PC-9 (cell line): ENCODE data around the gene MAP1LC3B2. TPM values are rescaled to one million over a fixed set of nuclear protein-coding genes. Genes with fewer than 3 reads are reported as not detected.

ENCODE experiments used
- BruUV-seq: library from RNA; stranded (reverse); fragments of 400-500 nt; replicated peaks from 2 replicates; lab custom pipeline; 2021; lab: Mats Ljungman, UMichigan
- CTCF ChIA-PET: fragments of 300-600 bp; sonication (Branson Sonifier 250); formaldehyde crosslinking; loops from one replicate; lab custom pipeline; 2022; ENCODE audit warnings: antibody characterized with exemption; lab: Charles Lee
- POLR2A ChIA-PET: fragments of 300-600 bp; sonication (Branson Sonifier 250); formaldehyde crosslinking; loops from one replicate; lab custom pipeline; 2022; ENCODE audit warnings: antibody characterized with exemption; ENCODE audit not compliant: unreplicated experiment; lab: Charles Lee
- DNase-seq, 2 experiments: peaks; one replicate each; pipeline versions ENCODE4 v3.0.0 to v3.0.0-alpha.2; 2015 to 2022; ENCODE audit warnings: mixed read lengths in 1 of 2
- H2AFZ ChIP-seq: fragments of 200-600 bp; sonication (generic); 2 replicates; pipeline ENCODE4 v1.8.1; 2017; ENCODE audit warnings: antibody characterized with exemption
- H3F3A ChIP-seq: fragments of 200-600 bp; sonication (generic); 2 replicates; pipeline ENCODE4 v1.8.1; 2017; ENCODE audit warnings: antibody characterized with exemption, mild to moderate bottlenecking, low read depth; ENCODE audit not compliant: insufficient read depth
- H3K27ac ChIP-seq: fragments of 200-600 bp; sonication (generic); 2 replicates; pipeline ENCODE4 v1.6.1; 2016; ENCODE audit warnings: mixed run types
- H3K27me3 ChIP-seq: fragments of 200-600 bp; sonication (generic); 2 replicates; pipeline ENCODE4 v1.6.1; 2016; ENCODE audit warnings: low read depth, mixed run types; ENCODE audit not compliant: insufficient read depth
- H3K36me3 ChIP-seq: fragments of 200-600 bp; sonication (generic); 2 replicates; pipeline ENCODE4 v1.6.1; 2016; ENCODE audit warnings: low read depth, mixed run types
- H3K4me1 ChIP-seq: fragments of 200-600 bp; sonication (generic); replicated peaks from 2 replicates; pipeline ENCODE4 v1.6.1; 2016; ENCODE audit warnings: mixed run types; ENCODE audit not compliant: insufficient read depth
- H3K4me2 ChIP-seq: fragments of 200-600 bp; sonication (generic); 2 replicates; pipeline ENCODE4 v1.6.1; 2017; ENCODE audit warnings: mixed run types
- H3K4me3 ChIP-seq: fragments of 200-600 bp; sonication (generic); 2 replicates; pipeline ENCODE4 v1.6.1; 2016; ENCODE audit warnings: mixed run types
- H3K79me2 ChIP-seq: fragments of 200-600 bp; sonication (generic); 2 replicates; pipeline ENCODE4 v1.6.1; 2017; ENCODE audit warnings: low read depth, mixed run types
- H3K9me2 ChIP-seq: fragments of 200-600 bp; sonication (generic); 2 replicates; pipeline ENCODE4 v1.8.1; 2017; ENCODE audit warnings: mild to moderate bottlenecking; ENCODE audit not compliant: insufficient read depth
- H3K9me3 ChIP-seq: fragments of 200-600 bp; sonication (generic); 2 replicates; pipeline ENCODE4 v1.8.1; 2016; ENCODE audit warnings: low read depth; ENCODE audit not compliant: insufficient read depth
- H4K20me1 ChIP-seq: fragments of 200-600 bp; sonication (generic); 2 replicates; pipeline ENCODE4 v1.8.1; 2017; ENCODE audit not compliant: insufficient read depth
- CTCF ChIP-seq: fragments of 200-600 bp; sonication (generic); conservative IDR thresholded peaks from 2 replicates; pipeline ENCODE4 v1.6.1; 2017; ENCODE audit warnings: mixed run types, antibody characterized with exemption, mild to moderate bottlenecking, moderate library complexity
- EZH2 ChIP-seq: fragments of 200-600 bp; sonication (generic); IDR thresholded peaks from 2 replicates; pipeline ENCODE4 v1.8.0; 2017; ENCODE audit warnings: antibody characterized with exemption, low read depth
- intact Hi-C: fragments of 100-400 bp; cut with micrococcal nuclease; formaldehyde crosslinking; loops from one replicate; pipeline ENCODE4 v1.10.0; 2022; ENCODE audit not compliant: unreplicated experiment
- total RNA-seq: library from RNA; stranded (reverse); gene quantifications from 2 replicates; pipeline ENCODE4 v1.2.3, GENCODE V29; 2021

Gene MAP1LC3B2
- total RNA-seq, 1 experiment from 2014 or later: 1.4 TPM

GRCh38 chr12:116535241-116535640 is 23.9 kb upstream of the MAP1LC3B2 start:
- no peaks in the 10 kb centered on the region for H3K79me2 ChIP-seq
- BruUV-seq: no TSS peak
- 0 out of 2 replicates have a peak, but pooled peaks cover 5% of the 10 kb centered on the region for H3F3A ChIP-seq
- no peaks in the 10 kb centered on the region for H3K27me3 ChIP-seq
- POLR2A ChIA-PET: no interaction called here
- H4K20me1 ChIP-seq: no peaks in the 10 kb centered on the region
- no peak overlapping the region for H3K4me2 ChIP-seq
- no peak overlapping the region for H3K27ac ChIP-seq
- no peak for DNase-seq
- H3K4me1 ChIP-seq: peaks cover 11% of the 10 kb centered on the region; the same call in 1 of the 2 replicates
- no peak overlapping the region for H2AFZ ChIP-seq
- H3K36me3 ChIP-seq: no peaks in the 10 kb centered on the region
- TF ChIP-seq EZH2 (no peak), CTCF (no peak)
- CTCF ChIA-PET: interaction anchor here (0.7 kb wide), 1 partner anchor 97 kb away, joined by 12 read pairs; no protein-coding TSS in a partner anchor
- no peaks in the 10 kb centered on the region for H3K9me2 ChIP-seq
- H3K4me3 ChIP-seq: no peak overlapping the region
- intact Hi-C loops: no loop called here
- no peaks in the 10 kb centered on the region for H3K9me3 ChIP-seq

- H3K4me1 ChIP-seq: peaks cover 15% of the 10 kb centered on the region
- intact Hi-C loops: no loop called here
- no peaks in the 10 kb centered on the region for H4K20me1 ChIP-seq
- no TSS peak for BruUV-seq
- H3K79me2 ChIP-seq: no peaks in the 10 kb centered on the region
- no peak overlapping the region for H3K4me3 ChIP-seq
- H3K9me2 ChIP-seq: no peaks in the 10 kb centered on the region
- DNase-seq: no peak
- H3K9me3 ChIP-seq: no peaks in the 10 kb centered on the region
- H3K36me3 ChIP-seq: no peaks in the 10 kb centered on the region
- TF ChIP-seq EZH2: no peak
- TF ChIP-seq CTCF: no peak
- POLR2A ChIA-PET: no interaction called here
- CTCF ChIA-PET: no interaction called here
- no peak overlapping the region for H3K27ac ChIP-seq
- no peak overlapping the region for H2AFZ ChIP-seq
- H3K27me3 ChIP-seq: no peaks in the 10 kb centered on the region
- H3F3A ChIP-seq: peaks cover 9% of the 10 kb centered on the region; the same call in 1 of the 2 replicates
- no peak overlapping the region for H3K4me2 ChIP-seq
Observed at GRCh38 chr12:116537101-116537904, 21.9 kb upstream of the MAP1LC3B2 start.

- Histone ChIP-seq H2AFZ (no peak overlapping the region), H3K27ac (no peak overlapping the region), H3F3A (peaks cover 16% of the 10 kb centered on the region; the same call in 1 of the 2 replicates), H3K27me3 (no peaks in the 10 kb centered on the region), H3K9me3 (no peaks in the 10 kb centered on the region), H3K4me1 (peaks cover 23% of the 10 kb centered on the region), H3K79me2 (no peaks in the 10 kb centered on the region), H3K4me2 (no peak overlapping the region), H3K4me3 (no peak overlapping the region), H3K36me3 (no peaks in the 10 kb centered on the region), H4K20me1 (no peaks in the 10 kb centered on the region), H3K9me2 (no peaks in the 10 kb centered on the region)
- CTCF ChIA-PET: no interaction called here
- TF ChIP-seq EZH2 (no peak), CTCF (no peak)
- DNase-seq: no peak
- POLR2A ChIA-PET: no interaction called here
- intact Hi-C loops: no loop called here
- no TSS peak for BruUV-seq
Observed at GRCh38 chr12:116538076-116538591, 21.0 kb upstream of the MAP1LC3B2 start.
